HepG2 (cell line): ENCODE measurements around the gene ALDOA. TPM values are rescaled to one million over a fixed set of nuclear protein-coding genes. Genes with fewer than 3 reads are reported as not detected.

Source experiments
- ATF7 ChIP-seq, 2 experiments: fragments of 450-650 bp in 1 of 2; sonication (generic) in 1 of 2; formaldehyde crosslinking in 1 of 2; IDR thresholded peaks; 2 replicates each; pipeline versions ENCODE4 v1.4.0 to v1.6.1; 2016 to 2020; ENCODE audit warnings: antibody characterized with exemption in 1 of 2, mild to moderate bottlenecking in 1 of 2, missing genetic modification reagents in 1 of 2
- ATF7-NPFF ChIP-seq: sonication (generic); formaldehyde crosslinking; IDR thresholded peaks from 2 replicates; pipeline ENCODE4 v1.8.1; 2023; ENCODE audit warnings: mild to moderate bottlenecking, low read depth, missing genetic modification reagents, moderate library complexity
- CHD2 ChIP-seq: IDR thresholded peaks from 2 replicates; pipeline ENCODE4 v1.6.1; 2011; ENCODE audit warnings: low read depth, low read length, improper control_type of control experiment
- ELF4 ChIP-seq: sonication (generic); formaldehyde crosslinking; IDR thresholded peaks from 2 replicates; pipeline ENCODE4 v1.5.0; 2020; ENCODE audit warnings: missing genetic modification reagents, mild to moderate bottlenecking, moderate library complexity, borderline replicate concordance
- ESRRA ChIP-seq: sonication (generic); formaldehyde crosslinking; IDR thresholded peaks from 2 replicates; pipeline ENCODE4 v1.5.1; 2020; ENCODE audit warnings: mild to moderate bottlenecking, low read depth, missing genetic modification reagents
- HDAC1 ChIP-seq: sonication (generic); formaldehyde crosslinking; IDR thresholded peaks from 2 replicates; pipeline ENCODE4 v1.5.1; 2020; ENCODE audit warnings: mild to moderate bottlenecking, missing genetic modification reagents
- HNF1B ChIP-seq: sonication (generic); formaldehyde crosslinking; IDR thresholded peaks from 2 replicates; pipeline ENCODE4 v1.5.1; 2020; ENCODE audit warnings: mild to moderate bottlenecking, moderate library complexity, missing genetic modification reagents
- IRF9 ChIP-seq: sonication (generic); formaldehyde crosslinking; IDR thresholded peaks from 2 replicates; pipeline ENCODE4 v1.8.0; 2022; ENCODE audit warnings: missing genetic modification reagents, mild to moderate bottlenecking, borderline replicate concordance
- PHB2 ChIP-seq: fragments of 450-650 bp; IDR thresholded peaks from 2 replicates; pipeline ENCODE4 v1.6.1; 2018; ENCODE audit not compliant: partially characterized antibody
- PREB ChIP-seq: sonication (generic); formaldehyde crosslinking; IDR thresholded peaks from 2 replicates; pipeline ENCODE4 v1.4.0; 2020; ENCODE audit warnings: missing genetic modification reagents
- RARA ChIP-seq: IDR thresholded peaks from 2 replicates; pipeline ENCODE4 v1.6.1; 2016; ENCODE audit warnings: missing genetic modification reagents, missing compliant biosample characterization
- SRSF9 ChIP-seq: fragments of 200-400 bp; formaldehyde crosslinking; IDR thresholded peaks from 2 replicates; pipeline ENCODE4 v1.6.1; 2018; ENCODE audit warnings: borderline replicate concordance, mild to moderate bottlenecking, low read depth, low read length; ENCODE audit not compliant: insufficient read depth, poor library complexity, severe bottlenecking
- ZBTB25 ChIP-seq: IDR thresholded peaks from 2 replicates; pipeline ENCODE4 v1.6.1; 2018; ENCODE audit warnings: missing genetic modification reagents
- ZFP41 ChIP-seq: sonication (generic); formaldehyde crosslinking; IDR thresholded peaks from 2 replicates; pipeline ENCODE4 v1.4.0; 2020; ENCODE audit warnings: mild to moderate bottlenecking, missing genetic modification reagents, borderline replicate concordance
- ZNF281 ChIP-seq: sonication (generic); formaldehyde crosslinking; IDR thresholded peaks from 2 replicates; pipeline ENCODE4 v1.4.0; 2020; ENCODE audit warnings: missing genetic modification reagents, borderline replicate concordance
- ZNF546 ChIP-seq: sonication (generic); formaldehyde crosslinking; conservative IDR thresholded peaks from 2 replicates; pipeline ENCODE4 v1.8.1; 2023; ENCODE audit warnings: mild to moderate bottlenecking, missing genetic modification reagents
- ZNF576 ChIP-seq: sonication (generic); formaldehyde crosslinking; IDR thresholded peaks from 2 replicates; pipeline ENCODE4 v1.4.0; 2020; ENCODE audit warnings: mild to moderate bottlenecking, missing genetic modification reagents
- ZNF782 ChIP-seq: sonication (generic); formaldehyde crosslinking; IDR thresholded peaks from 2 replicates; pipeline ENCODE4 v1.4.0; 2020; ENCODE audit warnings: missing genetic modification reagents, mild to moderate bottlenecking, borderline replicate concordance
- ZNF850 ChIP-seq: sonication (generic); formaldehyde crosslinking; conservative IDR thresholded peaks from 2 replicates; pipeline ENCODE4 v1.9.0; 2021; ENCODE audit warnings: mild to moderate bottlenecking, missing genetic modification reagents
- polyA plus RNA-seq, 8 experiments: library from polyadenylated mRNA; depleted of rRNA in 3 of 8; stranded (reverse) in 7 of 8; unstranded in 1 of 8; fragments of >200 nt; fragmentation: Illumina TruSeq in 4 of 8; extraction: Trizol in 4 of 8; gene quantifications; 2 replicates each; pipeline versions ENCODE4 v1.2.1 to v1.2.3, GENCODE V29; 2011 to 2016; ENCODE audit warnings: low read depth in 4 of 8, missing spikeins in 1 of 8, mixed read lengths in 1 of 8; ENCODE audit not compliant: insufficient read depth in 1 of 8
- total RNA-seq, 5 experiments: library from RNA; depleted of rRNA; stranded (reverse); fragments of >200 nt; fragmentation: Illumina TruSeq; extraction: Trizol; gene quantifications; 2 replicates each; pipeline ENCODE4 v1.2.3, GENCODE V29; 2016; ENCODE audit warnings: low read depth in 1 of 5

ALDOA gene
- total and polyA plus RNA-seq, 2 of the 13 experiments (the other 11 are each of a cell fraction or from before 2014, with no cell fraction given), result 925 to 1,884 TPM

GRCh38 chr16:30091474-30092372 is 26.2 kb downstream of the ALDOA start, which contains the start of gene TBX6 (continued):
- no peak for TF ChIP-seq ELF4 (CRISPR knock-in tag)
- TF ChIP-seq ZNF546 (CRISPR knock-in tag), result 0 out of 2 replicates have a peak, but pooled peaks have one; percentile 16
- TF ChIP-seq ZNF281, result no peak; the same call in 1 of the 2 replicates
- peak; percentile 67; the same call in 1 of the 2 replicates for TF ChIP-seq ATF7-NPFF (CRISPR knock-in tag)
- TF ChIP-seq PREB, result no peak; the same call in 1 of the 2 replicates
- TF ChIP-seq PHB2, result no peak
- TF ChIP-seq RARA, result peak; percentile 32; the same call in 1 of the 2 replicates
- no peak for TF ChIP-seq ATF7 (IDR thresholded peaks at IDR 0.05)
- 0 out of 2 replicates have a peak, but pooled peaks have one; percentile 10 for TF ChIP-seq ATF7 (CRISPR knock-in tag; IDR thresholded peaks at IDR 0.05)
- TF ChIP-seq CHD2, result peak; percentile 54; the same call in 1 of the 2 replicates
- no peak for TF ChIP-seq ESRRA
- no peak for TF ChIP-seq SRSF9
- TF ChIP-seq ZBTB25 (CRISPR knock-in tag), result no peak; the same call in 1 of the 2 replicates
- TF ChIP-seq ZNF850, result no peak
- TF ChIP-seq HDAC1 (CRISPR knock-in tag), result no peak; the same call in 1 of the 2 replicates
- peak; percentile 82 for TF ChIP-seq HNF1B (CRISPR knock-in tag)
- no peak for TF ChIP-seq ZNF576
- TF ChIP-seq ZNF782 (CRISPR knock-in tag), result no peak
- peak; percentile 63; the same call in 1 of the 2 replicates for TF ChIP-seq ZFP41 (CRISPR knock-in tag)
- TF ChIP-seq IRF9 (CRISPR knock-in tag), result 0 out of 2 replicates have a peak, but pooled peaks have one; percentile 12
